Measurements from ENCODE around the gene FGD2.

FGD2 gene

DNA sequence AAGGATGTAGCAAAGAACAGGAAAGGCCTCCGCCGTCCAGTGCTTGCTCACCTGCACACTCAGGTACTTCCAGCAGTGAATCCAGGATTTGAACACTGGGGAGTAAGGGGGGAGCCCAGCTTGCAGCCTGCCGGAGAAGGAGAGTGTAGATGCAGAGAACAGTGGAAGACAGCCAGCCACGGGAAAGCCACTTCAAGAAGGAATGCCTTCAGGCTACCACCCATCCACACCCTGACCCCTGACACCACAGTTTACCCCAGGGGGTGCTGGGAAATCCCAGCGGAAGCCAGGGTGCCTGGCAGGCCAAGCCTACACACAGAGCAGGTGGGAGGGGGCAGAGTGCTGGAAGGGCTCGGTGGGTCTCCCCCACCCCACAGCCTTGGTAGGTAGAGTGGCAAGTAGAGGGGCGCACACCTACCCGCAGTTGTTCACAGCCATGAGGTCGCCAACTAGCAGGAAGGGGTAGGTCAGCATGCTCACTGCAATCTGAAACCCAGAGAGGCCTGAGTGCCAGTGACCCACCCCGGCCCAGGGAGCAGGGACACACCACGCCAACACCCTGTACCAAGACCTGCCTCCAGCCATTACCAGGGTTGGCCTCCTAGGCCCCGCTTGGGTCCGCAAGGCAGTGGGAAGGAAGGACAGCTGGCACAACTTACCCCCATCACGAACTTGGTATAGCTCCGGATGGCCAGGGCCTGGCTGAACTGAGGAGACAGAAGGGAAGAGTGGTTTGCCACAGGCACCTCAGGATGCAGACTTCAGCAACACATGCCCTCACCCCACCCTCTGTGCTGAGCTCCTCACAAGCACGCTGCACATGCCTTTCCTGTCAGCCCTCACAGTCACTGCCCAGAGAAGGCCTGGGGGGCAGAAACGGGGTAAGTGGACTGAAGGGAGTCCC is 35.2 kb upstream of the FGD2 start:
- no peak for DNase-seq
- no peak overlapping the region for H3K27ac ChIP-seq
- no peak overlapping the region for H3K4me3 ChIP-seq (ENCODE audit: low read depth, low read length)
- TF ChIP-seq, protein P1, sequence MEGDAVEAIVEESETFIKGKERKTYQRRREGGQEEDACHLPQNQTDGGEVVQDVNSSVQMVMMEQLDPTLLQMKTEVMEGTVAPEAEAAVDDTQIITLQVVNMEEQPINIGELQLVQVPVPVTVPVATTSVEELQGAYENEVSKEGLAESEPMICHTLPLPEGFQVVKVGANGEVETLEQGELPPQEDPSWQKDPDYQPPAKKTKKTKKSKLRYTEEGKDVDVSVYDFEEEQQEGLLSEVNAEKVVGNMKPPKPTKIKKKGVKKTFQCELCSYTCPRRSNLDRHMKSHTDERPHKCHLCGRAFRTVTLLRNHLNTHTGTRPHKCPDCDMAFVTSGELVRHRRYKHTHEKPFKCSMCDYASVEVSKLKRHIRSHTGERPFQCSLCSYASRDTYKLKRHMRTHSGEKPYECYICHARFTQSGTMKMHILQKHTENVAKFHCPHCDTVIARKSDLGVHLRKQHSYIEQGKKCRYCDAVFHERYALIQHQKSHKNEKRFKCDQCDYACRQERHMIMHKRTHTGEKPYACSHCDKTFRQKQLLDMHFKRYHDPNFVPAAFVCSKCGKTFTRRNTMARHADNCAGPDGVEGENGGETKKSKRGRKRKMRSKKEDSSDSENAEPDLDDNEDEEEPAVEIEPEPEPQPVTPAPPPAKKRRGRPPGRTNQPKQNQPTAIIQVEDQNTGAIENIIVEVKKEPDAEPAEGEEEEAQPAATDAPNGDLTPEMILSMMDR (IDR thresholded peaks at IDR 0.05; ENCODE audit: low read depth, low read length, missing control alignments), result no peak
- peaks cover 90% of the 10 kb centered on the region for H3K36me3 ChIP-seq (replicated peaks)
- in situ Hi-C loops (cut with HindIII; ENCODE audit: low pct_ligation_motif_present, low sequenced_read_pairs), result no loop called here
- no peaks in the 10 kb centered on the region for H3K27me3 ChIP-seq (replicated peaks)

DNA sequence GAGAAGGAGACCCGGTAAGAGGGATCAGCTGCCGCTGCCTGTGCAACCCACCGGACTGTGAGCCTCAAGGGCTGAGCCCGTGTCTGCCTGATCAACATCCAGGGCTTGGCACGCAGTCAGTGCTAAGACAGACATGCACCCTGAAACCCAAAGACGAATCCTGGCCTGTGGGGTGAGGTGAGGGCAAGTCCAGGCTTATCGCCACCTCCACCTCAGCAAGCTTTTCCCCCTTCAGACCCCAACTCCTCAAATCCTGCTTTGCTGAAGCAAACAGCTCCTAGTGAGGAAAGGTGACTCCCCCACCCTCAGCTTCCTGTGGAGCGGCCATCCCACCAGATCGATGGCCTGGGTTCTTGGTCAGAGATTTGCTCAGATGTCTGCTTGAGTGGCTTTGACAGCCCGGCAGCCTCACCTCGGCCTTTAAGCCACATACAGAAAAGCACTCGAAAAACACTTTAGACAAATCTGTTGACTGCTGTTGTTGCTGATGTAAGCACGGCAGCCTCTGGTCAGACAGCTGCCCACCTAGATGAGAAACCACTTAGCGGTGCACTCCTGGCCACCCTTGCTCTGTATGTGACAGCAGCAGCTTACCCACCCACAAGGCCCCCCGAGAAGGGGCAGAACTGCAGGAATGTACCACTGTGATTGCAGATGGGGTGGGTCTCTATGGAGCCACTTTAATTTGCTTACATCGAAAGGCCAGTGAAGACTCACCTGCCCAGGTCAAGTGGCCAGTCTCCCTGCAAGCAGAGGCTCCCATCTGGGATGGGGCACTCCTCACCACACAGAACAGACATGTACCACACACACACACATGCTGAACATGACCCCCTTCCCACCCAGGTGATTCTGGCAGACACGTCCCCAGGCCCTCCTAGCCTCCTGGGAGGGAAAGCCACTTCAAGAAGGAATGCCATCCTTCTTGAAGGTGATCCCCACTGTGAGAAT is 34.3 kb upstream of the FGD2 start:
- DNase-seq, result no peak
- peaks cover 99% of the 10 kb centered on the region for H3K36me3 ChIP-seq (replicated peaks)
- no peak overlapping the region for H3K4me3 ChIP-seq (ENCODE audit: low read depth, low read length)
- H3K27me3 ChIP-seq (replicated peaks), result no peaks in the 10 kb centered on the region
- in situ Hi-C loops (cut with HindIII; ENCODE audit: low pct_ligation_motif_present, low sequenced_read_pairs), result no loop called here
- no peak overlapping the region for H3K27ac ChIP-seq
- TF ChIP-seq, protein P1 (IDR thresholded peaks at IDR 0.05; ENCODE audit: low read depth, low read length, missing control alignments), result no peak

DNA sequence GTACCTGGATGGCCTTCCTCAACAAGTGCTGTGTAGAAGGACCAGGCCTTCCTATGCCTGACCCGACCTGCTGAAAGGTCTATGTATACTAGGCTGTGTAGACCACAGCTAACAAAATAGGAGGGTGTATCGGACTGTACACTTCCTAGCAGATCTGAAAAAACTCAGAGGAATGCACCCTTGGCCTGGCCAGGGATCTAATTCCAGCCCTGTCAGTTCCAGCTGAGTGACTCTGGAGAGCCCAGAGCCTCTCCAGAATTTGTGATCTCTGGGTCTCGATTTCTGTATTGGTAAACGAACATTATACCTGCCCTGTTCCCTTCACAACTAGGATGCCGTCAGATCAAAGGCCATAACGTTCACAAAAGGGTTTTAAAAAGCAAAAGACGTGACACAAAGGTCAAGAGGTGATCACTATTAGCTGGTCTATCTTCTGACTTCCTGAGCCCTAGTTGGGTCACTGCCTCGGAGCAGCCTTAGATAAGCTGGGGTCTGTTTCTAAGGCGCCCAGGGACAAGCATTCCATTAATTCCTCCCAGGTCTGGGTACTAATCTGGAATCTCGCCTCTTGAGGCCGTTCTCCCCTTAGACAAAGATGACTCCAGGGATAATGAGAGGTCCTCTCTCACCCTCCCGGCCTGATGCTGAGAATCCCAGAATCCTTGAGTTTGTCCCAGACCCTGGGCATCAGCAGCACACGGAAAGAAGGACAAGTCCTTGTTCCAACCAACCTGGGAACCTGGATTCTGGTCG is 33.4 kb upstream of the FGD2 start:
- in situ Hi-C loops (cut with HindIII; ENCODE audit: low pct_ligation_motif_present, low sequenced_read_pairs), result no loop called here
- H3K36me3 ChIP-seq (replicated peaks), result peaks cover 100% of the 10 kb centered on the region
- no peak overlapping the region for H3K4me3 ChIP-seq (ENCODE audit: low read depth, low read length)
- TF ChIP-seq, protein P1 (IDR thresholded peaks at IDR 0.05; ENCODE audit: low read depth, low read length, missing control alignments), result no peak
- H3K27ac ChIP-seq, result no peak overlapping the region
- no peaks in the 10 kb centered on the region for H3K27me3 ChIP-seq (replicated peaks)
- no peak for DNase-seq

DNA sequence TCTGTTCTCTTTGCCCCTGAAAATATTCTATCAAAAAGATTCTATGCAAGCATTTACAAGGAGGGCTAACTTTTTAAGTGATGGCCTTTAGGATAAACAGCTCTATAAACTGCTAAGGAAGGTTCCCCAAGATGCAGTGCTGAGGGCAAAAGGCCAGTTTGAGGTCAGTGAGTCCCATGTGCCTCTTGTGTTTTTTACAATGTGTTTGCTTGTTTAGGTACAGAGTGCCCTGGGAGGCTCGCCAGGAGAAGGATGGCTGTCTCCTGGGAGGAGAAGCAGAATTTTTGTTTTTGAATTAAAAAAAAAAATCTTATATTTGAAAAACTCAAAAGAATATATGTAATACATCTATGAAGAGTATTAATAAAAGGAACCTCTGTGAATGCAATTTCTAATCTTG is 32.3 kb upstream of the FGD2 start:
- in situ Hi-C loops (cut with HindIII; ENCODE audit: low pct_ligation_motif_present, low sequenced_read_pairs), result no loop called here
- H3K27me3 ChIP-seq (replicated peaks), result no peaks in the 10 kb centered on the region
- H3K36me3 ChIP-seq (replicated peaks), result peaks cover 100% of the 10 kb centered on the region
- H3K27ac ChIP-seq, result no peak overlapping the region
- TF ChIP-seq, protein P1 (IDR thresholded peaks at IDR 0.05; ENCODE audit: low read depth, low read length, missing control alignments), result no peak
- H3K4me3 ChIP-seq (ENCODE audit: low read depth, low read length), result no peak overlapping the region
- DNase-seq, result no peak

DNA sequence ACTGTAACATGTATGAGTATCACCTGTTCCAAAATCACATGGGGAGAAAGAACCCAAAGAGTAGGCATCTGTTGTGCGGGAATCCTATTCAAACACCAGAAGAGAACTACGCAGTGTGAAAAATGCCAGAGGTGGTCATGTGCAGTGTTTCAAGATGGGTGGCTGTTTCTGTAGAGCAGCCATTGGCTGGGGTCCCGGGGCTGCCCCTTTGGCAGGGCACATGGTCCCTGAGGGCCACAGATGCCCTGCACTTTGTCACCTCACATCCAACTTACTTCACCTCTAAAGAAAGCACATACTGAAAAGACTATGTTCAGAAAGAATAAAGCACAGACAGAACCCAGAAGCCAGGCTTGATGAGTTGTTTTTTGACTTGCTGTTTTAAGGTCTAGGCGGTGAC is 31.8 kb upstream of the FGD2 start:
- in situ Hi-C loops (cut with HindIII; ENCODE audit: low pct_ligation_motif_present, low sequenced_read_pairs), result no loop called here
- H3K4me3 ChIP-seq (ENCODE audit: low read depth, low read length), result no peak overlapping the region
- no peak for DNase-seq
- H3K27me3 ChIP-seq (replicated peaks), result no peaks in the 10 kb centered on the region
- H3K36me3 ChIP-seq (replicated peaks), result peaks cover 98% of the 10 kb centered on the region
- TF ChIP-seq, protein P1 (IDR thresholded peaks at IDR 0.05; ENCODE audit: low read depth, low read length, missing control alignments), result no peak
- no peak overlapping the region for H3K27ac ChIP-seq

Data from brain microvascular endothelial cell (primary cell).